ENCODE measurements around the gene TBPL1.
"Not testable (repeated sequence)": the region's sequence is repeated elsewhere in the genome, so short reads cannot be mapped to it uniquely, and the experiment has no call there.

TBPL1 gene

DNA sequence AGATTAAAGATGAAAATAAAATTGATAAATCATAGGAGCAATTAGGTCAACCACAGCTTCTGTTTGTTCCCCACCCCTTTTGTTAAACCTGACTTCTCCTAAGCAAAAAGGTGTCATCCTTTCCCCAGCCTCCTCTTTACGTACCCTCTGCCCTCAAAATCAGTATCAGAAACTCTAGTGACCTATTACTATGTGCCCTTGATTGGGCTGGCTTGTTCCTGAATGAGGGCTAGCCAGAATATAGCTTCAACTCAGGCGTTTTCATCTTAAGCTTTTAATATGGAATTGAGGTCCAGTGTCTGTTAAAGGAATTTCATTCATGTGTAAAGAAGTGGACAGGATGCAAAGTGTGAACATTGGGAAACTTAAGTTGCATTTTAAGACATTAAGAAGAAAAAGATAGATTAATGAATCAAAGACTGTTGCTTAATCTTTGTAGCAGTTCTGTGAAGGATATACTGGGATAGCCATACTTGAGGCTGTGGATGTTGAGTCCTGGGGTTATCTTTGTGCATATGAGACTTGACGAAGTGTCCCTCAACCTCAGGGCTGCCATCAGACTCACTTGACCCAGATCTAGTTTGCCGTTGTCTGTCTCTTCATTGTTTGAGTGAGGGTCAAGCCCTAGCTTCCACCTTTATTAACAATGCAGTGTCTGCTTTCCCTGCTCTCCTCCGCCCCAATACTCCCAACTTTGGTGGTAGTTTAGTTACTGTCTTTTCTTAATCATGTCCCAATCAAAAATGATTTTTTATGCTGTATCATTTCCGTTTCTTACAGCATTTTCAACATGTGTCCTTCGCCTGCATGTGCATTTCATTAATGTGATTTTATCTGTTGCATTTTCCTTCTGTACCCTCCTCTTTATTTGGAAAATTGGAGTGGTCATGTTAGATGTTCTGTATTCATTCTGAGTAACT is 1.9 kb downstream of the TBPL1 start:
- no peak for DNase-seq

DNA sequence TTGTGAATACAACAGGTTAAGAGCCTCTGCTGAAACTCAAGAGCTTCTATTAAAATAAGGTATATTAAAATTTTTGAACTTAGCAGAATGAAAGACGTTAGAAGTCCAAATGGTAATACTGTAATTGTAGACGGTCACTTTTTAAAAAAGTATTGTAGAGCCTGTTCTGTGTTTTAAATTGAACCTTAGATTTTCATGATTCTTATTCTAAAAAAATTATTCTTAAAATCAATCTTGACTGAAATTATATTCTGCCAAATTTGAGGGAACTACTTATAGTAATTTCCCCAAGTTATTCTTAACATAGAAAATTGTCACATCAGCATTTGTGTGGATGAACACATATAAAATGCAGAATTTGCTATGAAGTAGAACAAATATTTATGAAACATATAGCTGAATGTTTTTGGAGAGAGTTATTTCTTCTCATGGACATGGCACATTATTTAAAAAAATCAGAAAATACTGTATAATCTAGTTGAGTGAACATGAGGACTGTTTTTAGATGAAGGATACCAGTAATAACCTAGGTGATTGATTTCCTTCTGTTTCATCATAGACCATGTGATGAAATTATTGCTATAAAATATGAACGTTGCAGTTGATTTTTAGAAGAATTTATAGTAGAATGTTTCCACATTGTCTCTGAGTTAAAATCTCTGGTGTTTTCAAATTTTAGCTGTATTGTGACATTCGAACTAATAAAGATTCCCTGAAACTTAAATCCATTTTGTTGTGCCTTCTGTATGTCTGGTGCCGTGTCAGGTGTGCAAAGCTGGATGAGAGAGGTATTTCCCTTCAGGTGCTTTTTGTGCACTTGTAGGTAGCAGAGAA is 2.8 kb downstream of the TBPL1 start:
- no peak for DNase-seq

DNA sequence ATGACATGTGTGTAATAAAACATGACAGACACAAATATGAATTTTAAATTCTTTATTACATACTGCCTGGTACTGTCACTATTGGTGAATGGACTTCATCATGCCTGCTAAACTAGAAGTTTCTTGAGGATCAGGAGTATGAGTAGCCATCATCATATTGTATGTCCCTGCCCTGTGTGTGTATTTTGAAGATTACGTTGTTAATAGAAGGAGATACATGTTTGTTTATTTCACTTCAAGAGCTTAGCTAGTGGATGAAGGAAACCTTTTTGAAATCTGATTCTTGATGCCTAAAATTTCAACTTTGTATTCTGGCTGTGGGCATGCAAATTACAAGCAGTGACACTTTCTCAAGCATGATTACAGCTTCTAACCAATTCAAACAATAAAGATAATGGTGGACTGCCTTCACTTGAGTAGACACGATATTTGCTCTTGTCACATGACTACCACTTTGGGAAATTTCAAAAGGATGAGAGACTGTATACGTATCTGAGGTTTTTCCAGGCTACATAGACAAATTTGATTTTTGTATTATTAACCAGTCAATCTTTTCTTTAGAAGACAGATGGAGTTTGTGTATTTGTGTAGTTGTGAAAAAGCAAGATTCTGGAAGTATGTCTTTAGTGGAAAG is 3.5 kb downstream of the TBPL1 start:
- DNase-seq = no peak

DNA sequence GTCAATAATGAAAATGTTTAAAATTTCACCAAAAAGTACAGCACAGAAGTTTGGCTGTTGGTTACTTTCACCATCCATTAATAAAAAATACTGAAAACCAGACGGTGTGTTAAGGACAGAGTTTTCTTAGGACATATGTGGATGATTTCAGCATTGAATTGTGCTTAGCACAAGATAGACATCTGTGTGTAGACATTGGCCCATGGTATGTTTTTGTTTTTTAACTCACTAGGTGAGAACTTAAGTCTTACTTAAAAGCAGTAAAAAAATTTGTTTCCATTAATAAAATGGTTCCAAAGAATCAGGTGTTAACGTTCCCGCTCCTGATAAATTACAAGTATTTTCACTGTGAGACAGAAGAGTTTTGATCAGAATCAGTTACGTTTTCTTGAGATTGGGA is 4.2 kb downstream of the TBPL1 start:
- DNase-seq = no peak

DNA sequence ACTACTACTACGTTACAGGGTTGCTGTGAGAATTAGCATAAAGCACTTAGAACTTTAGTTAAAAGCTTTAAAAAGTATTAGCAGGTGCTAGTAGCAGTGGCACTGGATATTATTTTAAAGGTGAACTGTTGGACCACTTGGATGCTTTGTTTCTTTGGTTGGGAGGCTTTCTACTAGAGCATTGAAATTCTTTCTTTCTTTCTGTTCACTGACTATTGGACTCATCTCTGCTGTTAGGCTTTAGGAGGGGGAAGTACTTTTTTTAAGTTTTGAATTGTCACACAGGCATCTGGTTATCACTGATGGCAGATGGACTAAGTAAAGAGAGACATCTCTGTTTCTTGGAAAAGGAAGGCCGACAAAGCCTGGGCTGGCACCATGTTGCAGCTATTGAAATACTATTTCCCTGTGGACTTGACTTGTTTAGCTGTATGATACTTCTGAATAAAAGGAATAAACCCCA is 4.8 kb downstream of the TBPL1 start:
- DNase-seq = no peak

DNA sequence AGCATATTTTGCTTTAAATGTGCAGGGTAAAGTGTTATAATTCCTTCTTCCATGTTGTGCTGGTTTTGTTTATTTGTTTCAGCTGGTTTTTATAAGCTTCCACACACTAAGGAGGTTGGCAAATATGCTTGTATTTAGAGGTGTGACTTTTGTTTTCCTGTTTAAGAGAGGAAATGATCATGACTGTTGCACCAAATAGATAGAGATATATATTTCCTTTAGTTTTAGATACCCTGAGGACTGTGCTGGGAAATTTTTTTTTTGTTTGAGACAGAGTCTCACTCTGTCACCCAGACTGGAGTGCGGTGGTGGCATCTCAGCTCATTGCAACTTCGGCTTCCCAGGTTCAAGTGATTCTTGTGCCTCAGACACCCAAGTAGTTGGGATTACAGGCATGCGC is 5.8 kb downstream of the TBPL1 start:
- DNase-seq = no peak

DNA sequence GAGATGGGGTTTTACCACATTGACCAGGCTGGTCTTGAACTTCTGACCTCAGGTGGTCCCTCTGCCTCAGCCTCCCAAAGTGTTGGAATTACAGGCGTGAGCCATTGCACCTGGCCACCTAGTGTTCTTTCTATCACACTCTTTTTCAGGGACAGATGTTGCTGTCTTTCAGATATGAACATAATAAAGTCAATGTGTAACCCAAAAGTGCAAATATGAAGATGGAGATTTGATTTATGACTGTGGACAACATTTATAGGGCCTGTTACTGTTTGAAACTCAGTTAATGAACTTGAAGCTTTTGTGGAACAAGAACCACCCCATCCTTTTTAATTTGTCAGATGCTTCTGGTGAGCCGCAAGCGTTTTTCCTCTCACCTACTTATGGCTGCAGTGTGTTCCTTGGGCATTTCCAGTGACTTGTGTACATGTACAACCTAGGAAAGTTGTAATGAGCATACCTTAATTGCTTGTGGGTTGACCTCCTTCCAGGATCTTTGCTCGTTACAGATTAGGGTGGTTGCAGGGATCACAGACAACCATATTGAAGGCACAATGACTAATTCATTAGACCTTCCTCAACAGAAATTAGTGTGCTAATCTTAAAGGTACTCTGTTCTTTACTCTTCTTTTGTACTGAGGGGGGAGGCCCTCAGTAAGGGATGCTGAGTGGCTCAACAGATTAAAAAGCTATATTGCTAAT is 6.8 kb downstream of the TBPL1 start:
- no peak for DNase-seq

DNA sequence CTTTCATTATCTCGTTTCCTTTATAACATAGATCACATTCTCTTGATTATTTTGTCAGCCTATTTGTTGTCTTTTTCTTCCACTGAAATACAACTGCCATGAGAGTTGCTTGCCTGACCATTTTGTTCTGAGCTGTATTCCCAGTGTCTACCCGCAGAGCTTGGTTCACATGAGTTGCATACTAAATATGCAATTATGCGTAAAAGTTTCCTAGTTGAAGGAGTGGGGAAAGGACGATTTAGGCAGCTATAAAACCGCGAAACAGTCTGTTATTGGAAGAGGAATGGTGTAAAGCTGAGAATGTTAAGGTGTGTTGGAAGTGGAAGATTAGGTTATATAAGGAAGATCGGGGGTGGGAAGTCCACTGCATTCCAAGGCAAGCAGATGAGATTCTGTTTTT is 8.8 kb downstream of the TBPL1 start:
- DNase-seq = no peak

DNA sequence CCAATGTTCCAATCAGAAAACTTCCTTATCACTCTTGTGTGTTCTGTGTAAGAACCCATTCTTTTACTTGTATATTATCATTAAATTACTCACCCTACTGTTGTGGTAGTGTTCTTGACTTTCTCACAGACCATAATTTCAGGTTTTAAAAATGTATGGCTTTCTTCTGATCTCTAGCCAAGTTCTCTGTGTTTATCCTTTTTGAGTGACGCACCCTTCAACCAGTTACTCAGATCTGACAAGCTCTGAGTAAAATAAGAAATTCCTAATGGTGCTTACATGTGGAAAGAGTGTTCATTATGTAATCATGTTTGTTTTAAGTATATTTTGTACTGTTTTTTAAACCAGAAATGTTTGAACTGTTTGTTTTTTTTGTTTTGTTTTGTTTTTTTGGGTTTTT is 11.0 kb downstream of the TBPL1 start:
- DNase-seq = no peak

DNA sequence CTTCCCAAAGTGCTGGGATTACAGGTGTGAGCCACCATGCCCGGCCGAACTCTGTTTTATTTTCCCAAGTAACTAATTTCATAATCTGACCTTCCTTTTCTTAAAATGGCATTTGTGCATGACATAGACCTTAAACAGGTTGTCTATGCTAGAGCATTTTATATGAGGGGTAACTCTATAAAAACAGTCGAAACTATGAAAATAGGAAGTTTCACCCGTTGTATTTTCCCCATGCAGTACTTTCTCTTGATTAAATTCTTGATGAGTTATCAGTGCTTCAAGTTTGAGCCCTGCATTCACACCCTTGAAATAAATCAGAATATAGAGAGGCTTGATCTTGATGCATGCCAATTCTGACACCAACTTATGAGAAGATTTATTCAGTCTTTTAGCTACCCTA is 11.7 kb downstream of the TBPL1 start:
- DNase-seq = no peak

DNA sequence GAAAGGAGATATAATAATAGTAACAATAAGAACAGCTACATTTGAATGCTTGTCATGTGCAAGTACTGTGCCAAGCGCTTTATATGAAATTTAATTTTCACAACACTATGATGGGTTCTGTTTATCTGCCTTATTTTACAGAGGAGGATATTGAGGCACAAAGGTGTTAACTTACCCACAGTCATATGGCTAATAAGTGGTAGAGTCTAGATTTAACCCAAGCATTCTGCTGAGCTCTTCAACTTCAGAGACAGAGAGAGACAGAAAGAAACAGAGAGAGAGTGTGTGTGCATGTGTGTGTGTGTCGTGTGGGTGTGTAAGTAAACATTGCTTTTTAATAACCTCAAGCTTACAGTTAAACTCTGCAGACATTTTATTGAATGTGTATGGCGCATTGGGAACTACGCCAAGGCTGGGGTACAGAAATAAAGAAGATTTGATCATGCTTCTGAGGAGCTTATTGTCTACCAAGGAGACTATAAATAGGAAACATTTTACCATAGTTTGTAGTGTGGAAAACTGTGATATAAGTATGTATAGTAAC is 12.9 kb downstream of the TBPL1 start:
- DNase-seq = no peak

DNA sequence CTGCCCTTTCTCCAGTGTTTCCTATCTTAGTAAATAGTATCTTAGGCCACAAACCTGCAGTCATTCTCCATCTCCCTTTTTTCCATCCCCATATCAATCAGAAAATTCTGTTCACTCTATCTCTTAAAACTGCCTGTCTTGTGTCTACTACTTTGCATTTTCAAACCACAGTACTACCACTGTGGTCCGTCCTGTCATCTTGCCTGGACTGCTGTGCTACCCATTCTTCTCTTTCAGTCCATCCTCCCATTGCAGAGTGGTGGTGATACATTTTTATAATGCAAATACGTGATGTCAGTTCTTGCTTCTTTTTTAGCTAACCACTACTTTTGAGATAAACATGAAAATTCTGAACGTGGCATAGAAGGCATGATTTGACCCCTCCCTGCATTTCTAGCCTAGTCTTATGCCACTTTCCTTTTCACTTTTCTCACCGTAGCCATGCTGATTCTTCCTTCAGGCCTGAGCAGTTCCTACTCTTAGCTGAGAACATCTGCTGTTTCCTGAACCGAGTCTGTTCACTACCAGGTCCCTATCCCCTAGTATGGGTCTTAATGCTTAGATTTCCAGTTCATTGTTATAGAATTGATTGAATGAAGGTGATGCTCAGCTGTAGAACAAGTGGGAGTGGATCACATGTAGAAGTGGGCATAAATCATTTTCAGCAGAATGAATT is 13.8 kb downstream of the TBPL1 start:
- no peak for DNase-seq

DNA sequence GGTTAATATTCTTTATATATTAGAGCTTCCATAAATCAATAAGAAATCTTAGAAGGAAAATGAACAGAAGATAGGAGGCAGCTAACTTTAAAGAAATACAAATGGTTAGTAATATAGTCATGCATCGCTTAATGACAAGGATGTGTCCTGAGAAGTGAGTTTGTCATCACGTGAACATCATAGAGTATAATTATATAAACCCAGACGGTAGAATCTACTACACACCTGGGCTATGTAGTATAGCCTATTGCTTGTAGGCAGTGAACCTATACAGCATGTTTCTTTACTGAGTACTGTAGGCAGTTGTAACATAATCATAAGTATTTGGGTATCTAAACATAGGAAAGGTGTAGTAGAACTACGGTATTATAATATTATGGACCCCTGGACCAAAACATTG is 14.3 kb downstream of the TBPL1 start:
- no peak for DNase-seq

DNA sequence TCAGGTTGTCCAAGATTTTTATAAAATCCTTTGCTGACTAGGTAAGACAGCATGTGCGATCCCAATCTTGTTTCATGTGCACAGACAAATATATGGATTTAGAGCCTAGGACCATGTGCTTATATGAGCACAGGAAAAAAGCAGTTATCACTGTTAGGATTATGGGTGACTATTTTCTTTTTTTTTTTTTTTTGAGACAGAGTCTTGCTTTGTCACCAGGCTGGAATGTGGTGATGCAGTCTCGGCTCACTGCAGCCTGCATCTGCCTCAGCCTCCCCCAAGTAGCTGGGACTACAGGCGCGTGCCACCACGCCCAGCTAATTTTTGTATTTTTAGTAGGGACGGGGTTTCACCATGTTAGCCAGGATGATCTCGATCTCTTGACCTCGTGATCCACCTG is 14.8 kb downstream of the TBPL1 start:
- DNase-seq = not testable (repeated sequence)

DNA sequence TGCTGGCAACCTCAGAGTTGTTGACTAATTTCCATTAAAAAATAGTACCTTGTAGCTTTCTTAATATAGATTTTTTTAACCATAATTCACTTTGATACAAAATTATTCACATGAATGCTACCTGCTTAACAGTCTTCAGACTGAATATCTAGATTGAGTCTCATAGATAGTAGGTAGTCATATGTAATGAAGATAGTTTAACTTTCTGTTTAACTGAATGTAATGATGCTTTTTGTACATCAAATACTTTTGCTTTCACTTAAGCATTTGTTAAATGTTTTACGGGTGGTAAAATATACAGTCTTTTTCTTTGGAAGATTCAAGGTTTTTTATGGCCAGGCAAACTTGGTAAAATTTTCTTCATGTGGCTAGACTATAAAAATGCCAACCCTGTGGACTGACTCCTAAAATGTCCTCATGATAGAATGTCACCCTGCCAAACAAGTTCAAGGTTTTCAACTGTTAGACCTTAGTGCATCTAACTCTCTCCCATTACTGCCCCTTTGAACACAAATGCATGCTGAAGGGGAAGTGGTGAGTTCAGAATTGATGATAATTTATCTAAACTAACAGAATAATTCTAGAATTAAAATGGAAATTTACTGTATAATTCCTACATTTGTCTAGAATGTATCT is 16.4 kb downstream of the TBPL1 start:
- no peak for DNase-seq

DNA sequence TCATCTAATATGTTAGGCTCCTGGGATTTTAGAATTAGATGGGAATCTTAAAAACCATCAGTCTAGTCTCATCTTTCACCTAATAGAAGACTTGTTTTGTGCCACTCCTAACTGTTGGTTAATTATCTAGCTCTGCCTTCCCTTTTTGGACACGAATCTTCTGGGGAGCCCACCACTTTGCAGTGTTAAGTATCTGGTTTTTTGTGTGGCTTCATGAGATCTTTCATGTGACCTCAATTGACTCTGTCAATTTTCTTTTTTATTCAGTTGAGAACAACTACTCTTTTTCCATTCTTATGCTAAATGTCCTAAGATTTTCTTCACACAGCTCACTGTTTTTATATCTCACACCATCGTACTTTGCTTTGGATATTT is 16.9 kb downstream of the TBPL1 start:
- DNase-seq = no peak

DNA sequence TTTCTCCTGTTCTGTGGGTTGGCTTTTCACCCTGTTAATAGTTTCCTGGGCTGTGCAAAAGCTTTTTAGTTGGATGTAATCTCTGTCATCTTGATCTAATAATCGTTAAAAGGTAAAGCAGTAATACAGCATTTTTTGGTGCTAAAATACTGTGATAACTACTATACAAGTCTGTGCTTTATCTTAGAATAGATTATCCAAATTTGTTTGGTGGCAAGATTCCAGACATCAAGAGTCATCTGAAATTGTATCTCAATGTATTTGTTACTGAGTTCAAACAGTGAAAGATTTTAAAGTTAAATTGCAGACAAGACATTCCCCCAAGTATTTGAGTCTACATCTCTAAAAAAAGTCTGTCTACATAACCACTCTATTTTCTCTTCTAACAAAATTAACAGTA is 18.8 kb downstream of the TBPL1 start:
- DNase-seq = no peak

DNA sequence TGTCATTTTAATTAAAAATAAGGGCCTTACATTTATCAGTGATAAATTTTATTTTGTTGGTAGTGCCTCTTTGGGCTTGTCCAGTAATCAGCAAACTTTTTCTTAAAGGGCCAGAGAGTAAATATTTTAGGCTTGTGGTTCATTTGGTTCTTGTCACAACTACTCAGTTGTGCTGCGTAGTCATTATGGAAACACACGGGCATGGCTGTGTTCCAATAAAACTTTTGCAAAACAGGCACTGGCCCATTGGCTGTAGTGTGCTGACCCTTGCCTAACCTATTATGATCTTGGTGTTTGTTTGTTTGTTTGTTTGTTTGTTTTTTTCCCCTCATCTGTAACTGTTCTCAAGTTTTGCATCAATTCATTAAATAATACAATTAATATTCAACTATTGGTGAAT is 19.4 kb downstream of the TBPL1 start:
- no peak for DNase-seq

DNA sequence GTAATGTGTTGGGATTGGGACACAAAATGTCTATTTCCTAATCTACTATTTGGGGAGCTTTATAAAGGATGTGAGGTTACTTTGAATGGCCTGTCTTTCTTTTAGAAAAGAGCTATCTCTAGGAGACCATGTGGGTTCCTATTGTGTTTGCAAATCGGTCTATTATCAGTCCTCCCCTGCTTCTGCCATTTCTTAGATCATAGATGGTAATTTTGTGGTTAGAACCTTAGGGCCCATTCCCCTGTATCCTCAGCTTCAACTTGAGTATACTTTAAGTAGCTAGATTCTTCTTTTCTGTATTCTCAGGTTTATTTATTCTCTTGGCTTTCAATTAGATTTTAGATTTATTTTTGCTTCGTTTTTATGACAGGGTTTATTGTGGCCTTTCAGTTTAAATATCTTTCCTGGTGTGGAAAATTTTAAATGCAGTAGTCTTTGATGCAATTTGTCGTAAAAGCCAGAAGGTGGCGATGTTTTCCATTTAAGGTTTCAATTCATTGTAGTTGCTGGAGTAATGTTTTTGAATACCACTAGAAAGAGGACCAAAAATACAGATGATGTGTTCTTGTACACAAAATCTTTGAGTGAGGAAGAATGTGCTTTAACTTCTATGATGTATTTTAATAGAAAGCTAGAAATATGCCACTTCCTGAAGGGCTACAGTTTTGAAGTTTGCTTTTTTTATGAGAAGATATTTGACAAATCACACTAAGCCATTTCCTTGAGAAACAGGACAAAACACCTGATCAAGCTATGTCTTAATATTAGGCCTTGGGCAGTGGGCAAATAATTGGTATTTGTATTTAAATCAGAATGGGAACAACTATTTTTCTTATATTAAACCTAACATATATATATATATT is 20.3 kb downstream of the TBPL1 start:
- no peak for DNase-seq

Measured in SIG-M5 (cell line).